IPS DF 6.9 (cell line): Measurements from ENCODE around the gene KISS1R.

Source experiments
- DNase-seq: peaks from one replicate; pipeline ENCODE4 v3.0.0-alpha.2; 2013; ENCODE audit warnings: low read depth, low spot score
- H3K27ac ChIP-seq: one replicate; pipeline ENCODE4 v1.5.1; 2013; ENCODE audit warnings: low read length, control low read depth
- H3K27me3 ChIP-seq: 2 replicates; pipeline ENCODE4 v1.6.1; 2013; ENCODE audit warnings: mild to moderate bottlenecking, low read length; ENCODE audit not compliant: control insufficient read depth, insufficient read depth
- H3K36me3 ChIP-seq: 2 replicates; pipeline ENCODE4 v1.6.1; 2013; ENCODE audit warnings: low read length; ENCODE audit not compliant: control insufficient read depth, insufficient read depth
- H3K4me1 ChIP-seq: 2 replicates; pipeline ENCODE4 v1.6.1; 2013; ENCODE audit warnings: low read length; ENCODE audit not compliant: control insufficient read depth, insufficient read depth
- H3K4me3 ChIP-seq: 2 replicates; pipeline ENCODE4 v1.5.1; 2013; ENCODE audit warnings: mild to moderate bottlenecking, low read length
- H3K9me3 ChIP-seq: 2 replicates; pipeline ENCODE4 v1.6.1; 2013; ENCODE audit warnings: low read length, inconsistent platforms; ENCODE audit not compliant: control insufficient read depth, insufficient read depth
- WGBS: extraction: QIAGEN DNeasy Blood & Tissue Kit; methylation state at CpG from one replicate; pipeline ENCODE4 v1.1.7; 2013; ENCODE audit warnings: mixed read lengths, missing lambda C conversion rate; ENCODE audit not compliant: insufficient read length, insufficient coverage; 5-methylcytosine and 5-hydroxymethylcytosine counted together

The KISS1R gene

DNA sequence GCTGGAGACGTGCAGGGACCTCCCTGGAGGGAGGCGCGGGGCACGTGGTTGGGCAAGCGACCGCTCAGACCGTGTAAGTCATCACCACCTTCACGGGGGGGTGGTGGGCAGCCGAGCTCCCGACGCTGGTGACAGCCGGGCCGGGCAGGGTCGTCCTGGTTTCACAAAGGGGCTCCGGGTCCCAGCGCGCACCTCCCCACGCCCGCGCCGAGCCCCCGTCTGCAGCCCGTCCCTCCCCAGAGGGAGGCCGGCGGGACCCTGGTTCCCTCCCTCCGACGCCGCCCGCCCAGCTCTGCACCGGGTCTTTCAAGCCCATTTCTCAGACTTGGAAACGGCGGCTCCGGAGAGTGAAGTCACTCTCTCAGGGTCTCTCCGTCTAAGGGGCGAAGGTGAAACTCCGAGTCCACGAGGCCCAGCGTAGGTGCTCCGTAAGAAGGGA, 8.0 kb downstream of the KISS1R start:
- no CpG with 5 or more reads among the region's 39 CpGs for WGBS
- peaks cover under 1% of the 10 kb centered on the region; the same call in 1 of the 2 replicates for H3K4me1 ChIP-seq
- H3K27me3 ChIP-seq: peaks cover 11% of the 10 kb centered on the region
- H3K4me3 ChIP-seq: peak overlapping the region; percentile 98
- H3K27ac ChIP-seq: no peak overlapping the region
- no peaks in the 10 kb centered on the region for H3K9me3 ChIP-seq
- no peak for DNase-seq
- H3K36me3 ChIP-seq: peaks cover 4% of the 10 kb centered on the region; the same call in 1 of the 2 replicates

DNA sequence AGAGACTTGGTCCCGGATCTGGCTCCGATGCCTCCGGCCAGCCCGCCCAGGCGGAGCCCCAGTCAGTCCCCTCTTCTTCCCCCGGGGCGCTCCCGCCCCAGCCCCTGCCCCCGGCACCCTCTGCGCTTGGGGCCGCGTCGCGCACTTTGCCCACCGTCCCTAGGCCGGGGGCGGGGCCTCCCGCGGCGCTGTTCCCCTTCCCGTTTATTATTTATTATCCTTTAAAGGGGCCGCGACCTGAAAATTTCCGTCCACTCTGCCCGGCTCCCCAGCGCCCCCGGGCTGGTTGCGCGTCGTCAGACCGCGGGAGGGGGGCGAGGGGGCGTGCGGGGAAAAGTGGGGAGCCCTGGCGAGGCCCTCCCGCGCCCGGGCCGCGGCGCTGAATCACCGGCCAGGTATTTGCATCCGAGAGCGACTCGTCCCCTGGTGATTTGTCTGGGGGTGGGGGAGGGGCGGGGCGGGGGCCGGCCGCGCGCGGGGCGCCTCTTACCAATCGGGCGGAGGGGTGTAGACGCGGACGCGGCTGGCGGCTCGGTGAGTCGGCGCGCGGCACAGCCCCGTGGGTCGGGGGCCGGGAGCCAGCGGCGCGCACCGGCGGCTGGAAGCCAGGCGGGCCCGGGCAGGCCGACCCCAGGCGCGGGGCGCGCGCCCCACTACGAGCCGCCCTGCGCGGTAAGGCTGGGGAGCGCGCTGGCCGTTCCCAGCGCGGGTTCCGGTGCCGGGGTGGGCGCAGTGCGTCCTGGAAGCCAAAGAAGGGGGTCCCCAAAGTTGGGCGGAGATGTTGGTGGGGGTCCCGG, 8.6 kb downstream of the KISS1R start, which contains the start of gene ARID3A:
Gene ARID3A, plus strand, starts transcription at position 510 of the 797 bp plus-strand sequence. CDS start 3,494 bp downstream, outside the sequence.
- Histone ChIP-seq H3K9me3 (no peaks in the 10 kb centered on the region), H3K4me3 (peak within 1 kb of the TSS; percentile 98), H3K36me3 (peaks cover 4% of the 10 kb centered on the region; the same call in 1 of the 2 replicates), H3K4me1 (no peaks in the 10 kb centered on the region), H3K27ac (no peak within 1 kb of the TSS), H3K27me3 (peaks cover 6% of the 10 kb centered on the region)
- DNase-seq: peak; percentile 67
- WGBS: no CpG with 5 or more reads among the region's 97 CpGs

DNA sequence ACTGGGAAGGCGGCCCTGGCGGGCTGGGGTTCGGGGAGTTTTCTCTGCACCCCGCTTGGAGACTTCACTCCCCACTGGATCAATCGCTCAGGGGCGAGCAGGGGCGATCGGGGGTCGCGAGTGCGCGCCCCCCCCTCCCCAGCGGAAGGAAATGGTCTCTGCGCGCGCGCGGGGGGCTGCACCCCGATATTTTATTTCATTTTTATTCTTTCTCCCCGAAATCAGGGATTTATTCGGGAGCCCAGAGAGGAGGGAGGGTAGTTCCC, 9.1 kb downstream of the KISS1R start:
- DNase-seq: no peak
- Histone ChIP-seq H3K4me1 (no peaks in the 10 kb centered on the region), H3K27me3 (peaks cover 2% of the 10 kb centered on the region; the same call in 1 of the 2 replicates), H3K27ac (no peak overlapping the region), H3K4me3 (peak overlapping the region; percentile 98), H3K9me3 (no peaks in the 10 kb centered on the region), H3K36me3 (peaks cover 4% of the 10 kb centered on the region; the same call in 1 of the 2 replicates)
- WGBS: no CpG with 5 or more reads among the region's 21 CpGs

DNA sequence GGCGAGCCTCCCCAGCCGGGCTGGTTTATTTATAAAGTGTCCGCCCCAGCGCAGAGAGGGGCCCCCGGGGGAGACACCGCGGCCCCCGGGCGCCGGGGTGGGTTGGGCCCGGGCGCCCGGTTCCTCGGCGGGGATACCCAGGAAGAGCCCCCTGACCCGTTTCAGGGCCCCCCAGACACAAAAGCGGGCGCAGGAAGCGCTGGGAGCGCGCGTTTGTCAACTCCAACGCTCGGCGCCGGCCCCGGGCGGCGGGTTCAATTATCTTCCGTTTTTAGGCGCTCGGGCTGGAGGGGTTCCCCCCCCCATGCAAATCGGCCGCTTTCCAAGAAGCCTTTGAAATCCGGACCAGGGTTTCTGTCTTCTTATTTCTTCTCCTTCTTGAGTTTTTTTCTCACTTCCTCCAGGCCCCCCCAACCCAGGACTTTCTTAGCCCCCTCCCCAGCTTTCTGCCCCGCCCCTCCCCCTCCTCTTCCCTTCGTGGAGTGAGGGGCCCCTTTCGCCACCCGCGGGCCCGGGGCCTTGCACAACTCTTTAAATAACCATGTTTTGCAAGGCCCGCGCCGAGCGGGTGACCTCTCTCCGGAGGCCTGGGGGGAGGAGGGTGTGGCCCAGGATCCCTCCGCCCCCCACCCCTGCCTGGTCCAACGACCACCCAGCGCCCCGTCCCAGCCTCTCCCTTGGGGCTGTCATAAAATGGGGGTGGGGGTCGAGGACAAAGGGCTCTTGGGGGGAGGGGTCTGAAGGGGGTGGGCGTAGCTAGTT, 9.6 kb downstream of the KISS1R start:
- no CpG with 5 or more reads among the region's 52 CpGs for WGBS
- DNase-seq: no peak
- H3K27ac ChIP-seq: no peak overlapping the region

DNA sequence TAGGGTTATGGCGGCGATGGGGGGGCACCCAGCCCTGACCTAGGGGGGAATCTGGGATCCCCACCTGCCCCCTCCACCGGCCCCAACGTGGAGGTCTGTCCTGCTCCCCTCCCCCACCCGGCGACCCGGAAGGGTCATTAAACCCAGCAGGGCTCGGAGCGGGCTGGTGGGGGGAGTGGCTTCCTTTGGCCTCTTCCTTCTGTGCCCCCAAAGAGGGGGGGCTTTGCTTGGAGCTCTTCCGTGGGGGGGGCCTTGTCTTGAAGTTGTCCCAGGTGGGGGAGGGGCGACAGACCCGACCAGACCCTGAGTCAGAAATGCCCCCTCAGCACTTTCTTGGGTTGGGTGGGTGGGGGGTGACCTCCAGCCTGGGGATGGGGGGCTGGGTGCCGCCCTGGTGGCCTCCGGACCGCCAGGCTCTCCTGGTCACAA, 10.2 kb downstream of the KISS1R start:
- Histone ChIP-seq H3K27ac (no peak overlapping the region), H3K36me3 (peaks cover 4% of the 10 kb centered on the region; the same call in 1 of the 2 replicates), H3K4me3 (peak overlapping the region; percentile 98; the same call in 1 of the 2 replicates), H3K9me3 (no peaks in the 10 kb centered on the region), H3K4me1 (no peaks in the 10 kb centered on the region), H3K27me3 (no peaks in the 10 kb centered on the region)
- DNase-seq: no peak
- no CpG with 5 or more reads among the region's 15 CpGs for WGBS

More for the DNA sequence above, 9.6 kb downstream of the KISS1R start:
- Histone ChIP-seq H3K4me3 (peak overlapping the region; percentile 98), H3K36me3 (peaks cover 4% of the 10 kb centered on the region; the same call in 1 of the 2 replicates), H3K4me1 (no peaks in the 10 kb centered on the region), H3K9me3 (no peaks in the 10 kb centered on the region), H3K27me3 (no peaks in the 10 kb centered on the region)

DNA sequence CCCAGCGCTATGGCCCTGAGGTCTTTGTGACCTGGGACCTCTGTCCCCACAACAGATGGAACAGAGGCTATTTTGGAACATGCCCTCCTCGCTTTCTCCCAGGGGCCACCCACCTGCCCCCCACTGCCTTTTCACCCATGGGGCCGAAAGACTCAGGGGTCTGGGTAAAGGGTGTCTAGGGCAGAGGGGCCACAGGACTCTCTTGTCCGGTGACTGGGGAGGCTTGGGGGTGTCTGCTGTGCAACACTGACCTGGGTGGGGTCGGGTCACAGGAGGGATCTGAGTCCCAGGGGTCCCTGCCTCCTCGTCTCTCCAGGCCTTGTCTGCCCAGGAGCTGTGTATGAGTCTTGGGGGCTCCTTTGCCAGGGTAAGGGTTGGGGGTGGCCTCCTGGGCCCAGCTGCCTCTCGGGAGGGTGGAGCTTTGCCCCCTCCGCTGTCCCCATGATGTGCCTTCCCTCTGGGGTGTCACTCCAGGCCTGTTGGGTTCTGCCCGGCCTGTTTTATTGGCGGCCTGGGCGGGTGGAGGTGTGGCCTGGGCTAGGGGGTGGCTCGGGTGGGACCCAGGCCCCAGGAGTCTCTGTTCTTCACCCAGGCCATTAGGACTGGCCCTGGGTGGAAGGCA, 10.8 kb downstream of the KISS1R start:
- Histone ChIP-seq H3K27me3 (no peaks in the 10 kb centered on the region), H3K4me1 (no peaks in the 10 kb centered on the region), H3K36me3 (peaks cover 4% of the 10 kb centered on the region; the same call in 1 of the 2 replicates), H3K9me3 (no peaks in the 10 kb centered on the region), H3K27ac (no peak overlapping the region), H3K4me3 (no peak overlapping the region; the same call in 1 of the 2 replicates)
- DNase-seq: no peak
- no CpG with 5 or more reads among the region's 12 CpGs for WGBS

DNA sequence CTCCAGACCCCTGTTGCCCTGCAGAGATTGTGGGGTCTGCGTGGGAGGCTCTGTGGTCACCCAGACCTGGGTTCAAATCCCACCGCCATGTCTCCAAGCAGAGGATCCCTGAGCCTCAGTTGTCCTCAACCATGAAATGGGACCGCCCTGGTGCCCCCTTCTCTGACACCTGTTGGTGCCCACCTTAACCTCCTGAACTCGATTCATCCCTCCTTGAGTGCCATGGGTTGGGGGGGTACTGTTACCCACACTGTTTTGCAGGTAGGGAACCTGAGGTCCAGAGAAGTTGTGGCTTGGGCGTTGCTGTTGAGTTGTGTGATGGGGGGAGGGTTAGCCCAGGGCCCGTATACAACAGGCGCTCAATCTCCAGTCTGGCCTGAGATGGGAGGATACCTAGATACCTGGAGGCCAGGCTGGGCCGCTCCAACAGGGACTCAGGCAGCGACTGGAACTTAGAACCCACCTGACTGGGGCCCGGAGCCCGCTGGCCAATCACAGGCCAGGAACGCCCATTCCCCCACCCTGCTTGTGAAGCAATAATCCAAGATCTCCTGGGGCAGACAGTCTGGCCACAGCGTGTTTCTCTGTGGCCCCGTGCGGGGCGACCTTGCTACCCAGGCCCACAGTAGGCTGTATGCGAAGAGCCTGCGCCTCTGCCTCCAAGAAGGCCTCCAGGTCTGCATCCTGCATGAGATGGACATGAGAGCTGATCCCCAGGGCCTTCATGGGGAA, 11.5 kb downstream of the KISS1R start:
- Histone ChIP-seq H3K27me3 (no peaks in the 10 kb centered on the region), H3K4me1 (no peaks in the 10 kb centered on the region), H3K27ac (no peak overlapping the region), H3K36me3 (peaks cover 4% of the 10 kb centered on the region; the same call in 1 of the 2 replicates), H3K4me3 (no peak overlapping the region), H3K9me3 (no peaks in the 10 kb centered on the region)
- no peak for DNase-seq
- no CpG with 5 or more reads among the region's 18 CpGs for WGBS

DNA sequence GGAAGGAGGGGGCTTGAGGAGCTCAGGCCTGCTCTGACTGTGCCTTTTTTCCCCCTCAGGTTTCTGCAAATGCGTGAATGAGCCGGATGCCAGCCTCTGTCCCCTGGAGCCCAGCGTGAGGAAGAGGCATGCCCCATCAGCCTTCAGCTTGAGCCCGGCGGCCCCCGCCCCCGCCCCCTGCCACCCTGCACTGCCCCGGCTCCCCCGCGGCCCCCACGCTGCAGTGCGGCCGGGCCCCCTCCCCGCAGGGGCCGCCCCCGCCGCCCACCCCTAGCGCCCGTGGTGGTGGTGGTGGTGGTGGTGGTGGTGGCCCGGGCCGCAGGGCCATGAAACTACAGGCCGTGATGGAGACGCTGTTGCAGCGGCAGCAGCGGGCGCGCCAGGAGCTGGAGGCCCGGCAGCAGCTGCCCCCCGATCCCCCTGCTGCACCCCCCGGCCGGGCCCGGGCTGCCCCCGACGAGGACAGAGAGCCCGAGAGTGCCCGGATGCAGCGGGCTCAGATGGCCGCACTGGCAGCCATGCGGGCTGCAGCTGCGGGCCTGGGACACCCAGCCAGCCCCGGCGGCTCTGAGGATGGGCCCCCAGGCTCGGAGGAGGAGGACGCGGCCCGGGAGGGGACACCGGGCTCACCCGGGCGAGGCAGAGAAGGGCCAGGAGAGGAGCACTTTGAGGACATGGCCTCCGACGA, 12.2 kb downstream of the KISS1R start:
- H3K36me3 ChIP-seq: peaks cover 4% of the 10 kb centered on the region; the same call in 1 of the 2 replicates
- H3K4me1 ChIP-seq: no peaks in the 10 kb centered on the region
- no peak overlapping the region for H3K4me3 ChIP-seq
- H3K27ac ChIP-seq: no peak overlapping the region
- WGBS: no CpG with 5 or more reads among the region's 51 CpGs
- no peaks in the 10 kb centered on the region for H3K27me3 ChIP-seq
- no peak for DNase-seq
- H3K9me3 ChIP-seq: no peaks in the 10 kb centered on the region

DNA sequence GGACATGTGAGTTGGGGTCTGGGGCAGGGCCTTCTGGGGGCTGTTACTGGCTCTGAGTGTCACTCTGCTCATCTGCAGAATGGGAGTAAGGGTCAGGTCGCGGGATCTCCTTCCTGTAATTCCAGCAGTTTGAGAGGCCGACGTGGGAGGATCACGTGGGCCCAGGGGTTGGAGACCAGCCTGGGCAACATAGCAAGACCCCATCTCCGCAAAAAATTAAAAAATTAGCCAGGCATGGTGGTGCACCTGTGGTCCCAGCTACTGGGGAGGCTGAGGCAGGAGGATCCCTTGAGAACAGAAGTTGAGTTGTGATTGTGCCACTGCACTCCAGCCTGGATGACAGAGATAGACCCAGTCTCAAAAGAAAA, 12.7 kb downstream of the KISS1R start:
- no peaks in the 10 kb centered on the region for H3K4me1 ChIP-seq
- no peak for DNase-seq
- no peaks in the 10 kb centered on the region for H3K9me3 ChIP-seq
- peaks cover 4% of the 10 kb centered on the region; the same call in 1 of the 2 replicates for H3K36me3 ChIP-seq
- no peaks in the 10 kb centered on the region for H3K27me3 ChIP-seq
- no peak overlapping the region for H3K4me3 ChIP-seq
- no peak overlapping the region for H3K27ac ChIP-seq
- no CpG with 5 or more reads among the region's 6 CpGs for WGBS
